Medulla oblongata (tissue), 1 donor: ENCODE measurements around the gene SLC39A9.
"Not testable (repeated sequence)": the region's sequence is repeated elsewhere in the genome, so short reads cannot be mapped to it uniquely, and the experiment has no call there.

Experiments
- DNase-seq: peaks from one replicate; pipeline ENCODE4 v3.0.0-alpha.2; 2015; ENCODE audit errors: extremely low spot score

Gene SLC39A9

GRCh38 chr14:69475194-69475818 lies 76.8 kb downstream of the SLC39A9 start:
- no peak for DNase-seq

DNA sequence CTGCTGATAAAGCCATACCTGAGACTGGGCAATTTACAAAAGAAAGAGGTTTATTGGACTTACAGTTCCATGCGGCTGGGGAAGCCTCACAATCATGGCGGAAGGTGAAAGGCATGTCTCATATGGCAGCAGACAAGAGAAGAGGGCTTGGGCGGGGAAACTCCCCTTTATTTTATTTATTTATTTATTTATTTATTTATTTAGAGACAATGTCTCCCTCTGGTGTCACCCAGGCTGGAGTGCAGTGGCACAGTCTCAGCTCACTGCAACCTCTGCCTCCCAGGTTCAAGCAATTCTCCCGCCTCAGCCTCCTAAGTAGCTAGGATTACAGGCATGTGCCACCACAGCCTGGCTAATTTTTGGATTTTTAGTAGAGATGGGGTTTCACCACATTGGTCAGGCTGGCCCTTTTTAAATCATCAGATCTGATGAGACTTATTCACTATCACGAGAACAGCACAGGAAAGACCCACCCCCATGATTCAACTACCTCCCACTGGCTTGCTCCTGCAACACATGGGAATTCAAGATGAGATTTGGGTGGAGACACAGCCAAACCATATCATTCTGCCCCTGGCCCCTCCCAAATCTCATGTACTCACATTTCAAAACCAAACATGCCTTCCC lies 78.4 kb downstream of the SLC39A9 start:
- DNase-seq, result not testable (repeated sequence)

- DNase-seq, result not testable (repeated sequence)
These were observed 79.6 kb downstream of the SLC39A9 start for GRCh38 chr14:69478055-69478454.

DNA sequence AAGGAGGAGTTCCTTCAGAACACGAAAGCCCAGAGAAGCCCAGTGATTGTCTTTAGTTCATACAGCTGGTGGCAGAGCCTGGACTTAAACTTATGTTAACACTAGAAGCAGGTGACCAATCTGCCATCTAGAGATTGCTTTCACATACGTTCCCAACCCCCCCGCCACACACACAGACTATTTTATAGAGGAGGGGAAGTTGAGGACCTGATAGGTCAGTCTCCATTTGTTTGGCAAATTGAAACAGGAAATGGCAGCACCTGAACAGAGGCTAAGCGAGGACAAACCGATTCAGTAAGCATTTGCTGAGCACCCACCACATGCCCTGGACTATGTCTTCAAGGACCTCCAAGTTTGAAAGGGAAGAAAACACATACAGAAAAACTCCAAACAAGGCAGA lies 81.2 kb downstream of the SLC39A9 start:
- DNase-seq, result no peak

DNA sequence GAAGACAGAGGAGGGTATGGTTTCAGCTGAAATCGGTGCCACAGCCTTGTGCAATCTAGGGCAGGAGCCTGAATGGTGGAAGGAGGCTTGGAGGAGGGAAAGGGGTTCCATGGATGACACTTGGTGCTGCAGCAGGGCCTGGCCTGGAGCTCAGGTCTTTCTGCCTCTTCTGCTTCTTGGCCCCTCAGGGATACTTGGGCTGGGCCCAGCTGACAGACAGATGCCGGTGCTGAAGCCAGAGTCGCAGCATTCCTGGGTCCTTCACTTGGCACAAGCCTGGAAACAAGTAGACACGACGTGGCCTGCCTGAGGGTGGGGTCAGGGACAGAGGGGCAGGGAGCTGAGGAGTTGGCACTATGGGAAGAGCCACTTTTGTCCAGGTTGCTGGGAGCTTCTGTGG lies 81.6 kb downstream of the SLC39A9 start:
- no peak for DNase-seq

DNA sequence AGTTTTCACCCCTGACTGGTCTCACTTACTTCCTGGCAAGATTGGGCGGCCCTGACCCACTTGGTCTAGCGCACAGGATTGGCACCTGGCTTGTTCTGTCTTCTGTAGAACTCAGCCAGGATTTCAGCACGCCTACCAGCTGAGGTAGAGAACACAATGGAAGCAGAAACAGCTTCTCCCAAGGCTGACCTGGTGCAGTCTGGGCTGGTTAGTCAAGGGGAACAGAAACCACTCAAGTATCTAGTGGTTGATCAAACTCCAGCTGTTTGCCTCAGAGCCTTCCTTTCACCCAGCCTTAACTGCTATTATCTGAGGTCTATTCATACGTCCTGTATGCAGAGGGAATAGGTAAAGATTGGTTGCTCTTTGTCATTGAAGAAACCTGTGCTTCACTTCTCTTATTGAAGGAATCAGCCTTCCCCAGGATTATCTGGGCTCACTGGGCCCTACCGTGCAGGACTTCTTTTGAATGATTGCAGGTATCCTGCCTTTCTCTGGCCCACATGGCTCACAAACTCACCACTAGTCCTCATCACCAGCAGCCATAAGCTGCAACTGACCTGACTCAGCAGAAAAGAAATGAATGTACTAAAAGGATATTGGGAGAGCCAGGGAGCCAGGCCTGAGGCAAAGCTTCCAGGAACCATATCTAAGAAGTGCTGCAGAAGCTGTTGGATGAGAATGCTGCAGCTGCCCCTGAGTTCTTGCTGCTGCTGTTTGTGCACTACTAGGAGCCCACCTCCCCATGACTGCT lies 83.5 kb downstream of the SLC39A9 start:
- no peak for DNase-seq

DNA sequence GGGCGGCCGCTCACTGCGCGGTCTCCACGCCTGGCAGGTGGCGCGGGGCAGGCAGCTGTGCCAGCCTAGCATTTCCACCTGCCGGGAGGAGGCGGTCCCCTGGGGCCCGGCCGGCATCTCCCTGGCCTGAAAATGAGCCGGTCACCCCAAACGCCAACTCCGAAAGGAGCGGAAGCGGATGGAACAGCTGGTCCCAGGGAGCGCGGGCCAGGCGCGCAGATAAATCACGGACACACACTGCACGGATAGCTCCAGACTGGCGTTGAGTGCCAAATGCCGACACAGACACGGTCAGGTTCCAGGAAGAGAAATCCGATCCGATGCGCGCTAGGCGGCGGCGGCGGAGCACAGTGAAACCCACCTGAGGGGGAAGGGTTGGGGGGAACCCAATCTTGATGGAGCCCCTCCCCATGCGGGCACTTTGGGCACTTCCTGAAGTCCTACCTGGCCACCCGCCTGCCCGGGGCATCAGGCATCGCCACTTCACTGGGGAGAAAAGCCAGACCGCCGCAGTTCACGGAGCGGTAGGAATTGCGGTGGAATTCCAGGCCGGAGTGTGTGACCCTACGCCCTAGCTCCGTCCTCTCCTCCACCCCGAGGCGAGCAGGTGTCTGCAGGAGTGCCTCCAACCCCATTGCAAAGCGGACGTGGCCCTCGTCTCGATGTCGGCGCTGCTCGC lies 85.4 kb downstream of the SLC39A9 start:
- no peak for DNase-seq

GRCh38 chr14:69484444-69485314 lies 86.2 kb downstream of the SLC39A9 start, which contains the start of gene PLEKHD1:
Gene PLEKHD1, plus strand, starts transcription at chr14:69484728. Its CDS starts 238 bp downstream, at chr14:69484966.
- DNase-seq, result no peak

- no peak for DNase-seq
These were observed 86.8 kb downstream of the SLC39A9 start for GRCh38 chr14:69485315-69485660.

DNA sequence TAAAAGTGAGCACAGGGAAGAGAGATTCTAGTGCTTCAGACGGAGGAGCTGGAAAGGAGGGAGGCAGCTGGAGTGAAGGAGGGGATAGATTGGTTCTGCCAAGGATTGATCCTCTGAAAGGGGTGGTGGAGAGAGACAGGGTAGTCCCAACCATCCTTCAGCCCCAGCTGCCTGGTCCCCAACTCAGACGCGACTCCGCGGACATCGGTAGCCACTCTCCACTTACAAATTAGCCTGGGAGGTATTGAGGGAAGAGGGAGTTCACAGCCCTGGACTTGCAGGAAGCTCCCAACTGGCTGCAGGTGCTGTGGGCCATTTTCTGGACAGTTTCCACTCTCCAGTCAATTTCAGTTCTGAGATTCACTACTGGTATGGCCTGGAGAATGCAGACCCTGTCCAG lies 87.2 kb downstream of the SLC39A9 start:
- no peak for DNase-seq

DNA sequence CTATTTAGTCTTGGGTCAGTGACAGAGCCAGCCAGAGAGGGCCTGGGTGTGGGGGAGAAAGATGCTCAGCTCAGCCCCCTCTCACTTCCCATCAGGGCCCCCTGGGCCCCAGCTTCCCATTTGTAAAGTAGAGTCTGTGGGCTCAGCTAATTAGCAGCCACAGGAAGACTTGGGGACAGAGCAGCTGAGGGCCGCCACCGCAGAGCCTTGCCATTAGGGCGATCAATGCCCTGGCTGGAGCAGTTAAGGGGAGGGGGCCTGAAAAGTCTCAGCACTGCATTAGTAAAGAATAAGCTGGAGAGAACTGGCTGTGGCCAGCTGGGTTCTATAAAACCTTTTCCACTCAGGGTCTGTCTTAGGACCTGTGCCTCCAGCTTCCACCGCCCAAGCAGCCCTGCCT lies 88.7 kb downstream of the SLC39A9 start:
- no peak for DNase-seq

DNA sequence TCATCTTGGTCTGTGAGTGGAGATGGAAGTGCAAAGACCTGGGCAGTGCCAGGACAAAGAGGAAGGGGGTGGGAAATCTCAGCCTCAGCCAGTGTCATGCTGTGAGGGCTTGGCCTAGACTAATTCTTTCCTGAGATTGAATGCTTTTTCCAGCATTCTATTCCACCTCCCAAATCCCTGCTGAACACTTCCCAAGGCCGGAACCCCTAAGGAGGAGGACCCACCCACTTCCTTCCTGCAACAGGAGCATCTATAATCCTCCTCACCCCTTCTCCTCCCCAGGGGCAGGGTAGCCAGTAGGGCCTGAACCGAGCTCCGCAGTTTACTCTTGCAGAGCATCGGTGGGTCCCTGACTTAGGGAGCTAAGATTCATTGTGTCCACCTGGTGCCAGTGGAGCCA lies 89.3 kb downstream of the SLC39A9 start:
- DNase-seq, result no peak

- no peak for DNase-seq
These were observed 91.0 kb downstream of the SLC39A9 start for GRCh38 chr14:69489495-69489894.

DNA sequence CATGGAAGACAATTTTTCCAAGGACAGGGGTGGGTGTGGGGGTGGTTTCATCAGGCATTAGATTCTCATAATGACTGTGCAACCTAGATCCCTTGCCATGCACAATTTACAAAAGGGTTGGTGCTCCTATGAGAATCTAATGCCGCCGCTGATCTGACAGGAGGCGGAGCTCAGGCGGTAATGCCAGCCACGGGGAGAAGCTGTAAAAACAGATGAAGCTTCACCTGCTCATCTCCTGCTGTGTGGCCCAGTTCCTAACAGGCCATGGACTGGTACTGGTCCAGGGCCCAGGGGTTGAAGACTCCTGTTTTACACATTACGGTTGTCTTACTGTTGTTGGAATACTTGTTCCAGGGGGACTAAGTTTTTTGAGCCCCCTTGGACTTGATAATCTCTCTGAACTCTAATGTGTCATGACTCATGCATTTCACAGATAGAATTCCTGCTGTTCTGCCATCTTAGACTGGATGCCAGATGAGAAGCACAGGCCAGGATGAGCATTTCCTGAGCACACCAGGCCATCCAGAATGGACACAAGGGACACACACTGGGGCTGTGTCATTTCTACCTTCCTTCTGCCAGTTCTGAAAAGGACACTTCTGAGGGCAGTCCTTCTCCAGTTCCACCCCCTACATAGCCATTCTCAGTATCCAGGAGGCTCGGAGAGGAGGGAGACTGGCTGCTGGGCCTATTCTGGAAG lies 91.9 kb downstream of the SLC39A9 start:
- no peak for DNase-seq

GRCh38 chr14:69491193-69491592 lies 92.7 kb downstream of the SLC39A9 start:
- DNase-seq, result no peak

GRCh38 chr14:69493038-69493437 lies 94.5 kb downstream of the SLC39A9 start:
- DNase-seq, result no peak

GRCh38 chr14:69493791-69494190 lies 95.3 kb downstream of the SLC39A9 start:
- DNase-seq, result no peak

DNA sequence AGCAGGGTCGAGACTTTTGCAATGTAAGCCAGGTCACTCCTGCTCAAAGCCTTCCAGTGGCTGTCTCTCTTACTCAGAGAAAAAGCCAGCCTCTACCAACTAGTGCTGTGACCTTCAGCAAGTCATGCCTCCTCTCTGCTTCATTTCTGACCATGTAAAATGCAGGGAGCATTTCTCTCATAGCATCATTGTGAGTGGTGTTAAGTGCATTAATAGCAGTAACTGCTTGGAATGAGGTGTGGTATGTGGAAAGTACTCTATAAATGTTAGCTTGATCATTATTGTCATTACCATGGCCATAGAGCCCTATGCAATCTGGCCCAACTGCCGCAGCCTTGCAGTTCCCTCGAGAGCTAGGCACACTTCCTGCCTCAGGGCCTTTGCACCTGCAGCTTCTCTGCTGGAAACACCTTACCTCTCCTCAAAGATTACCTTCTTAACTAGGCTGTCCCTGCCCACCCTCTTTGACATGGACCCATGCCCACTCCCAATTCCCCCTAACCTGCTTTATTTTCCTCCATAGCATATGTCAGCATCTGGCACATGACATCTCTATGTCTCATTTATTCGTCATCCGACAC lies 96.9 kb downstream of the SLC39A9 start:
- DNase-seq, result no peak

DNA sequence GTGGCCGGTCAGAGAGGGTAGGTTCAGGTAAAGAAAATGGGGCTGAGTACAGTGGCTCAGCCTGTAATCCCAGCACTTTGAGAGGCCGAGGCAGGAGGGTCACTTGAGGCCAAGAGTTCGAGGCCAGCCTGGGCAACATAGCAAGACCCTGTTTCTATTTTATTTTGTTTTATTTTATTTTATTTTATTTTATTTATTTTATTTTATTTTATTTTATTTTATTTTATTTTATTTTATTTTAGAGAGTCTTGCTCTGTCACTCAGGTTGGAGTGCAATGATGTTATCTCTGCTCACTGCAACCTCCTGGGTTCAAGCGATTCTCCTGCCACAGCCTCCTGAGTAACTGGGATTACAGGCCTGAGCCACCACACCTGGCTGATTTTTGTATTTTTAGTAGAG lies 99.4 kb downstream of the SLC39A9 start:
- DNase-seq, result not testable (repeated sequence)

GRCh38 chr14:69498286-69498685 lies 99.8 kb downstream of the SLC39A9 start:
- DNase-seq, result not testable (repeated sequence)
